ENCODE data around the gene PRDM5. TPM values are rescaled to one million over a fixed set of nuclear protein-coding genes. Genes with fewer than 3 reads are reported as not detected.

Gene PRDM5
- polyA plus RNA-seq, 1 donor (not counting 4 experiments of a cell fraction or from before 2014, with no cell fraction given): 3.6 TPM

GRCh38 chr4:120843849-120844527 is 78.5 kb downstream of the PRDM5 start:
- Histone ChIP-seq H3K4me1 (ENCODE audit: control insufficient read depth, extremely low read depth, insufficient read depth, low read length) (no peaks in the 10 kb centered on the region), H3K36me3 (ENCODE audit: control insufficient read depth in 2 of 2, extremely low read depth in 1 of 2, insufficient read depth in 2 of 2, low read length in 2 of 2) (no peaks in the 10 kb centered on the region), H2AFZ (ENCODE audit: control insufficient read depth, low read length) (no peak overlapping the region), H3K9me3 (ENCODE audit: control insufficient read depth, low read depth, low read length) (no peaks in the 10 kb centered on the region), H3K9ac (ENCODE audit: control insufficient read depth, extremely low read depth, insufficient read depth, low read length) (no peak overlapping the region), H3K27ac (ENCODE audit: control insufficient read depth, insufficient read depth, low read length) (no peak overlapping the region), H3K79me2 (ENCODE audit: control insufficient read depth, insufficient read depth, low read length) (no peaks in the 10 kb centered on the region), H3K4me2 (ENCODE audit: control insufficient read depth, extremely low read depth, insufficient read depth, low read depth, low read length) (no peak overlapping the region), H3K9me1 (ENCODE audit: control insufficient read depth, extremely low read depth, insufficient read depth, low read length) (no peaks in the 10 kb centered on the region), H4K20me1 (ENCODE audit: control insufficient read depth, extremely low read depth, insufficient read depth, low read length) (no peaks in the 10 kb centered on the region), H3K4me3 (ENCODE audit: control insufficient read depth in 2 of 3, extremely low read depth in 1 of 3, insufficient read depth in 2 of 3, low read depth in 1 of 3, low read length in 3 of 3) (no peak overlapping the region), H3K27me3 (ENCODE audit: control insufficient read depth, extremely low read depth, insufficient read depth, low read length) (no peaks in the 10 kb centered on the region)
- TF ChIP-seq EZH2 (IDR thresholded peaks at IDR 0.05; ENCODE audit: low read length) (no peak), CTCF (optimal IDR thresholded peaks at IDR 0.05 in 1 of 3, IDR thresholded peaks at IDR 0.05 in 1 of 3, conservative IDR thresholded peaks at IDR 0.05 in 1 of 3; ENCODE audit: extremely low read depth in 1 of 3, insufficient read depth in 2 of 3, low read length in 3 of 3) (peak; percentile 20 to 51 (median 25))
- DNase-seq (ENCODE audit: low read depth, low spot score) (no peak), FAIRE-seq (no peak)
- dilution Hi-C loops (cut with MboI; ENCODE audit: extremely low pct_ligation_motif_present, low sequenced_read_pairs): no loop called here

- dilution Hi-C loops (cut with MboI; ENCODE audit: extremely low pct_ligation_motif_present, low sequenced_read_pairs): no loop called here
- TF ChIP-seq CTCF (optimal IDR thresholded peaks at IDR 0.05 in 1 of 3, IDR thresholded peaks at IDR 0.05 in 1 of 3, conservative IDR thresholded peaks at IDR 0.05 in 1 of 3; ENCODE audit: extremely low read depth in 1 of 3, insufficient read depth in 2 of 3, low read length in 3 of 3) (no peak), EZH2 (IDR thresholded peaks at IDR 0.05; ENCODE audit: low read length) (no peak)
- Histone ChIP-seq H3K4me3 (ENCODE audit: control insufficient read depth in 2 of 3, extremely low read depth in 1 of 3, insufficient read depth in 2 of 3, low read depth in 1 of 3, low read length in 3 of 3) (no peak overlapping the region), H3K36me3 (ENCODE audit: control insufficient read depth in 2 of 2, extremely low read depth in 1 of 2, insufficient read depth in 2 of 2, low read length in 2 of 2) (no peaks in the 10 kb centered on the region), H3K27ac (ENCODE audit: control insufficient read depth, insufficient read depth, low read length) (no peak overlapping the region), H3K4me1 (ENCODE audit: control insufficient read depth, extremely low read depth, insufficient read depth, low read length) (no peaks in the 10 kb centered on the region), H2AFZ (ENCODE audit: control insufficient read depth, low read length) (no peak overlapping the region), H3K27me3 (ENCODE audit: control insufficient read depth, extremely low read depth, insufficient read depth, low read length) (no peaks in the 10 kb centered on the region), H3K79me2 (ENCODE audit: control insufficient read depth, insufficient read depth, low read length) (no peaks in the 10 kb centered on the region), H4K20me1 (ENCODE audit: control insufficient read depth, extremely low read depth, insufficient read depth, low read length) (no peaks in the 10 kb centered on the region), H3K9me3 (ENCODE audit: control insufficient read depth, low read depth, low read length) (no peaks in the 10 kb centered on the region), H3K9ac (ENCODE audit: control insufficient read depth, extremely low read depth, insufficient read depth, low read length) (no peak overlapping the region), H3K9me1 (ENCODE audit: control insufficient read depth, extremely low read depth, insufficient read depth, low read length) (no peaks in the 10 kb centered on the region), H3K4me2 (ENCODE audit: control insufficient read depth, extremely low read depth, insufficient read depth, low read depth, low read length) (no peak overlapping the region)
- no peak for DNase-seq (ENCODE audit: low read depth, low spot score)
- FAIRE-seq: no peak
These were observed 80.5 kb downstream of the PRDM5 start for GRCh38 chr4:120842031-120842430.

All from keratinocyte (primary cell).